K562 (cell line): ENCODE measurements around the gene GCK. TPM values are rescaled to one million over a fixed set of nuclear protein-coding genes. Genes with fewer than 3 reads are reported as not detected.
A peak's percentile ranks its signal among the peaks of the same experiment; 100 is the strongest.

Source experiments
- ARID2 ChIP-seq: fragments of 450-650 bp; IDR thresholded peaks from 2 replicates; pipeline ENCODE4 v1.6.1; 2017; ENCODE audit warnings: antibody characterized with exemption, mild to moderate bottlenecking
- CBFB ChIP-seq: sonication (generic); formaldehyde crosslinking; IDR thresholded peaks from 2 replicates; pipeline ENCODE4 v1.4.0; 2020; ENCODE audit warnings: mild to moderate bottlenecking, missing genetic modification reagents
- ELK1 ChIP-seq: sonication (generic); formaldehyde crosslinking; IDR thresholded peaks from 2 replicates; pipeline ENCODE4 v1.8.1; 2022; ENCODE audit warnings: missing genetic modification reagents
- NBN ChIP-seq: fragments of 450-650 bp; IDR thresholded peaks from 2 replicates; pipeline ENCODE4 v1.6.1; 2016; ENCODE audit warnings: low read depth, mild to moderate bottlenecking
- NELFE ChIP-seq: IDR thresholded peaks from 2 replicates; pipeline ENCODE4 v1.6.1; 2011; ENCODE audit warnings: mild to moderate bottlenecking; ENCODE audit not compliant: insufficient read depth, insufficient read length
- NRF1 ChIP-seq, 2 experiments: fragments of 450-650 bp; IDR thresholded peaks in 1 of 2; conservative IDR thresholded peaks in 1 of 2; 2 replicates each; pipeline ENCODE4 v1.6.1; 2014; ENCODE audit warnings: mild to moderate bottlenecking in 2 of 2
- PRPF4 ChIP-seq: fragments of 200-400 bp; formaldehyde crosslinking; IDR thresholded peaks from one replicate; pipeline ENCODE4 v1.6.1; 2017; ENCODE audit warnings: low read length, low read depth, mild to moderate bottlenecking; ENCODE audit not compliant: insufficient read depth, poor library complexity, severe bottlenecking
- RBM25 ChIP-seq: fragments of 200-400 bp; formaldehyde crosslinking; IDR thresholded peaks from 2 replicates; pipeline ENCODE4 v1.6.1; 2018; ENCODE audit warnings: low read length, low read depth, moderate library complexity; ENCODE audit not compliant: severe bottlenecking
- ZBTB1 ChIP-seq: sonication (generic); formaldehyde crosslinking; IDR thresholded peaks from 2 replicates; pipeline ENCODE4 v1.8.1; 2023; ENCODE audit warnings: missing genetic modification reagents, low read depth, mild to moderate bottlenecking, borderline replicate concordance
- polyA plus RNA-seq, 8 experiments: library from polyadenylated mRNA; depleted of rRNA in 4 of 8; stranded (reverse) in 5 of 8; unstranded in 3 of 8; fragments of >200 nt; fragmentation: Nextera tagmentation in 2 of 8; fragmentation: Illumina TruSeq in 1 of 8; extraction: Ambion mirVana in 2 of 8; extraction: Trizol in 1 of 8; gene quantifications; 2 replicates each; pipeline versions ENCODE4 v1.2.1 to v1.2.3, GENCODE V29; 2011 to 2014; ENCODE audit warnings: inconsistent platforms in 1 of 8, missing spikeins in 1 of 8
- total RNA-seq, 7 experiments: library from RNA; depleted of rRNA in 6 of 7; stranded (reverse); fragments of >200 nt in 6 of 7; fragmentation: Illumina TruSeq in 2 of 7; extraction: Trizol in 2 of 7; gene quantifications; 2 replicates each; pipeline versions ENCODE4 v1.2.1 to v1.2.3, GENCODE V29; 2011 to 2021; ENCODE audit warnings: low replicate concordance in 1 of 7
- TF ChIP-seq, protein P1 (sequence below): fragments of 450-650 bp; IDR thresholded peaks from 2 replicates; pipeline ENCODE4 v1.6.1; 2016; ENCODE audit warnings: mild to moderate bottlenecking, moderate library complexity
- TF ChIP-seq, protein P2 (sequence below): fragments of 250-450 bp; sonication (Bioruptor Pico); IDR thresholded peaks from 2 replicates; pipeline ENCODE4 v1.8.0; 2021; ENCODE audit warnings: borderline replicate concordance, mild to moderate bottlenecking, moderate library complexity; ENCODE audit not compliant: poor library complexity, severe bottlenecking
- TF ChIP-seq, protein P3 (sequence below): fragments of 450-650 bp; IDR thresholded peaks from 2 replicates; pipeline ENCODE4 v1.6.1; 2016

The GCK gene
- total and polyA plus RNA-seq, 9 of the 15 experiments (the other 6 are each of a cell fraction or from before 2014, with no cell fraction given), result 0.11 to 0.55 (median 0.16) TPM; not detected in 3

DNA sequence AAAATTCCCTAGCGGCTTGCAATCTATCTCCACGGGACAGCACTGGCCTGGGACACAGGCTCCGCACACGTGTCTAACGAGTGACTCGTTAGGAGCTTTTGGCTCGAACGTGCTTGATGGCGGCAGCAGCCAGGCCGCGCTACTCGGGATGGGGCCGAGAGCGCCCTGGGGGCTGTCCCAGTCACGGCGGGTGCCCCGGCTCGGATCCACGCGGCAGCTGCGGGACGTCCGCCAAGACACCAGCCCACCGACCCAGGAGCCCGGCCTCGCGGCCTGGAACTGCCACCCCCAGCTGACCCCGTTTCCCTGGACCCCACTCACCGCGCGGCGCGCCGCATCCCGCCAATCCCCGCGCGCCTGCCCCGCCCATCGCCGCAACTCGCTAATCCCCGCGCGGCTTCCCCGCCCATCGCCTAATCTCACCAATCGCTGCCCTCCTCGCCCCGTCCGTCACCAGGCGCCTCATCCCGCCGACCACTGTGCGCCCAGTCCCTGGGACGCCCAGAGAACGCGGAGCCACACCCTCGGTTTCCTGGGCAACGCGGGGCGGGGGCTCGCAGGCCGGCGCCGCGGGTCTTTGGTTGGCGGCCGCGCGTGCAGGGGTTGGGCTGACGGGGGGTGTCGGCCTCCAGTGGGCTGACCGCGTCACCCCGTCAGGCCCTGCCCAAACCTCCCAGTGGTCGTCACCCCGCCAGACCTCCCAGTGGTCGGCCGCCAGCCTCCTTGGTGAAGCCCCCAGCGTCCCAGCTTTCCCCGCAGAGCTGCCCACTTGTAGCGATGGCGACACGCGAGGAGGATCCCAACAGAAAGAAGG is 65.8 kb downstream of the GCK start, which contains the start of gene POLD2 (continued):
- TF ChIP-seq, protein P1, sequence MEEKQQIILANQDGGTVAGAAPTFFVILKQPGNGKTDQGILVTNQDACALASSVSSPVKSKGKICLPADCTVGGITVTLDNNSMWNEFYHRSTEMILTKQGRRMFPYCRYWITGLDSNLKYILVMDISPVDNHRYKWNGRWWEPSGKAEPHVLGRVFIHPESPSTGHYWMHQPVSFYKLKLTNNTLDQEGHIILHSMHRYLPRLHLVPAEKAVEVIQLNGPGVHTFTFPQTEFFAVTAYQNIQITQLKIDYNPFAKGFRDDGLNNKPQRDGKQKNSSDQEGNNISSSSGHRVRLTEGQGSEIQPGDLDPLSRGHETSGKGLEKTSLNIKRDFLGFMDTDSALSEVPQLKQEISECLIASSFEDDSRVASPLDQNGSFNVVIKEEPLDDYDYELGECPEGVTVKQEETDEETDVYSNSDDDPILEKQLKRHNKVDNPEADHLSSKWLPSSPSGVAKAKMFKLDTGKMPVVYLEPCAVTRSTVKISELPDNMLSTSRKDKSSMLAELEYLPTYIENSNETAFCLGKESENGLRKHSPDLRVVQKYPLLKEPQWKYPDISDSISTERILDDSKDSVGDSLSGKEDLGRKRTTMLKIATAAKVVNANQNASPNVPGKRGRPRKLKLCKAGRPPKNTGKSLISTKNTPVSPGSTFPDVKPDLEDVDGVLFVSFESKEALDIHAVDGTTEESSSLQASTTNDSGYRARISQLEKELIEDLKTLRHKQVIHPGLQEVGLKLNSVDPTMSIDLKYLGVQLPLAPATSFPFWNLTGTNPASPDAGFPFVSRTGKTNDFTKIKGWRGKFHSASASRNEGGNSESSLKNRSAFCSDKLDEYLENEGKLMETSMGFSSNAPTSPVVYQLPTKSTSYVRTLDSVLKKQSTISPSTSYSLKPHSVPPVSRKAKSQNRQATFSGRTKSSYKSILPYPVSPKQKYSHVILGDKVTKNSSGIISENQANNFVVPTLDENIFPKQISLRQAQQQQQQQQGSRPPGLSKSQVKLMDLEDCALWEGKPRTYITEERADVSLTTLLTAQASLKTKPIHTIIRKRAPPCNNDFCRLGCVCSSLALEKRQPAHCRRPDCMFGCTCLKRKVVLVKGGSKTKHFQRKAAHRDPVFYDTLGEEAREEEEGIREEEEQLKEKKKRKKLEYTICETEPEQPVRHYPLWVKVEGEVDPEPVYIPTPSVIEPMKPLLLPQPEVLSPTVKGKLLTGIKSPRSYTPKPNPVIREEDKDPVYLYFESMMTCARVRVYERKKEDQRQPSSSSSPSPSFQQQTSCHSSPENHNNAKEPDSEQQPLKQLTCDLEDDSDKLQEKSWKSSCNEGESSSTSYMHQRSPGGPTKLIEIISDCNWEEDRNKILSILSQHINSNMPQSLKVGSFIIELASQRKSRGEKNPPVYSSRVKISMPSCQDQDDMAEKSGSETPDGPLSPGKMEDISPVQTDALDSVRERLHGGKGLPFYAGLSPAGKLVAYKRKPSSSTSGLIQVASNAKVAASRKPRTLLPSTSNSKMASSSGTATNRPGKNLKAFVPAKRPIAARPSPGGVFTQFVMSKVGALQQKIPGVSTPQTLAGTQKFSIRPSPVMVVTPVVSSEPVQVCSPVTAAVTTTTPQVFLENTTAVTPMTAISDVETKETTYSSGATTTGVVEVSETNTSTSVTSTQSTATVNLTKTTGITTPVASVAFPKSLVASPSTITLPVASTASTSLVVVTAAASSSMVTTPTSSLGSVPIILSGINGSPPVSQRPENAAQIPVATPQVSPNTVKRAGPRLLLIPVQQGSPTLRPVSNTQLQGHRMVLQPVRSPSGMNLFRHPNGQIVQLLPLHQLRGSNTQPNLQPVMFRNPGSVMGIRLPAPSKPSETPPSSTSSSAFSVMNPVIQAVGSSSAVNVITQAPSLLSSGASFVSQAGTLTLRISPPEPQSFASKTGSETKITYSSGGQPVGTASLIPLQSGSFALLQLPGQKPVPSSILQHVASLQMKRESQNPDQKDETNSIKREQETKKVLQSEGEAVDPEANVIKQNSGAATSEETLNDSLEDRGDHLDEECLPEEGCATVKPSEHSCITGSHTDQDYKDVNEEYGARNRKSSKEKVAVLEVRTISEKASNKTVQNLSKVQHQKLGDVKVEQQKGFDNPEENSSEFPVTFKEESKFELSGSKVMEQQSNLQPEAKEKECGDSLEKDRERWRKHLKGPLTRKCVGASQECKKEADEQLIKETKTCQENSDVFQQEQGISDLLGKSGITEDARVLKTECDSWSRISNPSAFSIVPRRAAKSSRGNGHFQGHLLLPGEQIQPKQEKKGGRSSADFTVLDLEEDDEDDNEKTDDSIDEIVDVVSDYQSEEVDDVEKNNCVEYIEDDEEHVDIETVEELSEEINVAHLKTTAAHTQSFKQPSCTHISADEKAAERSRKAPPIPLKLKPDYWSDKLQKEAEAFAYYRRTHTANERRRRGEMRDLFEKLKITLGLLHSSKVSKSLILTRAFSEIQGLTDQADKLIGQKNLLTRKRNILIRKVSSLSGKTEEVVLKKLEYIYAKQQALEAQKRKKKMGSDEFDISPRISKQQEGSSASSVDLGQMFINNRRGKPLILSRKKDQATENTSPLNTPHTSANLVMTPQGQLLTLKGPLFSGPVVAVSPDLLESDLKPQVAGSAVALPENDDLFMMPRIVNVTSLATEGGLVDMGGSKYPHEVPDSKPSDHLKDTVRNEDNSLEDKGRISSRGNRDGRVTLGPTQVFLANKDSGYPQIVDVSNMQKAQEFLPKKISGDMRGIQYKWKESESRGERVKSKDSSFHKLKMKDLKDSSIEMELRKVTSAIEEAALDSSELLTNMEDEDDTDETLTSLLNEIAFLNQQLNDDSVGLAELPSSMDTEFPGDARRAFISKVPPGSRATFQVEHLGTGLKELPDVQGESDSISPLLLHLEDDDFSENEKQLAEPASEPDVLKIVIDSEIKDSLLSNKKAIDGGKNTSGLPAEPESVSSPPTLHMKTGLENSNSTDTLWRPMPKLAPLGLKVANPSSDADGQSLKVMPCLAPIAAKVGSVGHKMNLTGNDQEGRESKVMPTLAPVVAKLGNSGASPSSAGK, result peak; percentile 72
- TF ChIP-seq, protein P2, sequence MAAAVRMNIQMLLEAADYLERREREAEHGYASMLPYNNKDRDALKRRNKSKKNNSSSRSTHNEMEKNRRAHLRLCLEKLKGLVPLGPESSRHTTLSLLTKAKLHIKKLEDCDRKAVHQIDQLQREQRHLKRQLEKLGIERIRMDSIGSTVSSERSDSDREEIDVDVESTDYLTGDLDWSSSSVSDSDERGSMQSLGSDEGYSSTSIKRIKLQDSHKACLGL (CRISPR knock-in tag), result peak; percentile 61
- no peak for TF ChIP-seq PRPF4
- no peak for TF ChIP-seq CBFB
- TF ChIP-seq ELK1, result no peak
- TF ChIP-seq RBM25, result peak; percentile 98
- peak; percentile 87 to 88 for TF ChIP-seq NRF1 (conservative IDR thresholded peaks at IDR 0.05 in 1 of 2, IDR thresholded peaks at IDR 0.05 in 1 of 2)
- TF ChIP-seq NBN, result no peak
- no peak for TF ChIP-seq NELFE
- TF ChIP-seq, protein P3, sequence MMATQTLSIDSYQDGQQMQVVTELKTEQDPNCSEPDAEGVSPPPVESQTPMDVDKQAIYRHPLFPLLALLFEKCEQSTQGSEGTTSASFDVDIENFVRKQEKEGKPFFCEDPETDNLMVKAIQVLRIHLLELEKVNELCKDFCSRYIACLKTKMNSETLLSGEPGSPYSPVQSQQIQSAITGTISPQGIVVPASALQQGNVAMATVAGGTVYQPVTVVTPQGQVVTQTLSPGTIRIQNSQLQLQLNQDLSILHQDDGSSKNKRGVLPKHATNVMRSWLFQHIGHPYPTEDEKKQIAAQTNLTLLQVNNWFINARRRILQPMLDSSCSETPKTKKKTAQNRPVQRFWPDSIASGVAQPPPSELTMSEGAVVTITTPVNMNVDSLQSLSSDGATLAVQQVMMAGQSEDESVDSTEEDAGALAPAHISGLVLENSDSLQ, result peak; percentile 98
- TF ChIP-seq ZBTB1 (CRISPR knock-in tag), result peak; percentile 87
- no peak for TF ChIP-seq ARID2
